HG02970 (cell line): ENCODE measurements around the gene GLCE.
"Not testable (repeated sequence)": the region's sequence is repeated elsewhere in the genome, so short reads cannot be mapped to it uniquely, and the experiment has no call there.

Source experiments
- ATAC-seq: cut with Tn5 transposase; IDR thresholded peaks from one replicate; pipeline ENCODE4 v1.9.1; 2021; ENCODE audit warnings: mild to moderate bottlenecking, moderate library complexity, moderate number of reproducible peaks; ENCODE audit not compliant: unreplicated experiment, low FRiP score

The GLCE gene

DNA sequence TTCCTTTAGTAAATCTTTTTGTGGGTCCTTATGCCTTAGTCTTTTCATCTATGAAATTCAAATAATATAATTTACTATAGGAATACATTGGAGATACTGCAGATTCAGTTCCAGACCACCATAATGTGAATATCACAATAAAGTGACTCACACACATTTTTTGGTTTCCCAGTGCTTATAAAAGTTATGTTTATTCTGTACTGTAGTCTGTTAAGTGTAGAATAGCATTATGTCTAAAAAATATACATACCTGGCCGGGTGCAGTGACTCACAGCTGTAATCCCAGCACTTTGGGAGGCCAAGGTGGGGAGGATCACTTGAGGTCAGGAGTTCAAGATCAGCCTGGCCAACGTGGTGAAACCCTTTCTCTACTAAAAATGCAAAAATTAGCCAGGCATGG, 84.4 kb downstream of the GLCE start:
- ATAC-seq, result no peak

- no peak for ATAC-seq
Measured at GRCh38 chr15:69253156-69253555, 92.7 kb downstream of the GLCE start.

DNA sequence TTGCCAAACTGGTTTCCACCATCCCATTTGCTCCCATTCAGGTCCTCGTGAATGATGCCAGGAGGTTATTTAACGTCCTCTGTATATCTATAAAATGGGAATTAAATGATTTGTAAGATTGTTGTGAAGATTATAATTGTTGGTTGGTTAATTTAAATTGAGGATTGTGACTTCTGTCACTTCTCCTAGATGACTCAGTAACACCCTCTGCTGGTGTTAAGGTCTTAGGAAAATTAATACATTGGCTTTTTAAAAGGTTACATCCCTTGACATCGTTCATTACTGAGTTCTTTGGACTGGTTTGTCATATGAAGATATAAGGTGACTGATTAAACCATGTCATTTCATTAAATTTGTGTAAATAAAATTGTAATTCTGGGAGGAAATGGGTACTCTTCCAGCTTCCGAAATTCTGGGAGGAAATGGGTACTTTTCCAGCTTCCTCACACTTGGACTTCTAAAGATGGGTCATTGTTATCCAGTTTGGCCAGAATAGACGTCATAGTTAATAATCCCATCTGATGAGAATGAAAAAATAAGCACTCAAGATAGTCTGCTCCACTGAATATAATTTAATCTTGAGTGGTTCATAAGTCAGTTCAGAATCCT, 105.0 kb downstream of the GLCE start:
- ATAC-seq, result no peak

DNA sequence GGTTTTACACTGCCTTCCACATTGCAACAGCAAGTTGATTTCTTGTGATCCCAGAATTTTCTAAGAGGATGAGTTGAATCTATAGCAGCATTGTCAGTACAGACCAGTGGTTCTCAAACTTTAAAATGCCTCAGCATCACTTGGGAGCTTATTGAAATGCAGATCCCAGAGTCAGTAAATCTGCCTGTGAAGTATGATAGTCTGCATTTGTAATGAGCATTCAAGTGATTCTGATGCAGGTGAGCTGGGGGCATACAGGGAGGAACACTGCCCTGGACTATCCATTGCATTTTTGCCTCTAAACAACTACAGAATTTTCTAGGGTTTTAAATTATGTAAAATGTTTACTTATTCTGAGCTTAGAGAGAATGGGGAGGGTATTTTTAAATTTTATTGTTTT, 110.8 kb downstream of the GLCE start:
- ATAC-seq, result no peak

- no peak for ATAC-seq
Measured at GRCh38 chr15:69272139-69272538, 111.7 kb downstream of the GLCE start.

DNA sequence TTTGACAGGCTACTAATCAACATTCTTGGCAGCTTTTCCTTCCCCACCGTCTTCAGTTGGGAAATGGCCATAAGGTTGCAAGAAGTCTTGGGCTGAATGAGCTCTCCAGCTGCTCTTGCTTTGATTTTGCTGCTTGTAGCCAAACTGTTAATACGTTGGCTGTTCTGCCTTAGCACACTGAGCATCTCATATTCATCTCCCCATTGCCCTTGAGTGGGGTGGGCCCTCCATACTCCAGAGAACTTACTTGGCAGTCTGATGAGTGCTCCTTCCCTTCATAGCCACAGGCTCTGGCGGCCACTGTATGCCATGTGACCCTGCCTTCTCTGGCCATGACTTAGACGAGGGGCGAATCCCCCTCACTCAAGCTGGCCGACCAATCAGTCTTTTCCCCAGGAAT, 112.5 kb downstream of the GLCE start:
- no peak for ATAC-seq

GRCh38 chr15:69275074-69275670, 114.7 kb downstream of the GLCE start:
- ATAC-seq, result no peak

GRCh38 chr15:69275933-69276560, 115.6 kb downstream of the GLCE start:
- ATAC-seq, result no peak

DNA sequence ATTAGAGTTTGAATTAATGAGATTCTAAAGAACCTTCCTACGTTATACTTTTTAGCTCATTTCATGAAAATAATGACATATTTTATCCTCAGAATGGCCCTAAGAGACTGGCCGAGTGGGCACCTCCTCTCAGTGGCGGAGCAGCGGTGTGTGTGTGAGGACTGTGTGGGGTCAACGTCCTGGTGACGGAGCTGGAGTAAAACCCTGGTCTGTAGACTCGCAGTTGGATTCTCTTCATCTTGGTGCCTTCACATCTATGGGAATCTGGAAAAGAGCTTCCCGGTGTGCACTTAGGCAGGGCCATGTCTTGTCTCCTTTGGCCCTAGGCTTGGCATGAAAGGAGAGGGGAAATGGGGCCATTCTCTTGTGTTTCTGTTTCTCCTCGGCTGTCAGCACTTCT, 116.9 kb downstream of the GLCE start:
- no peak for ATAC-seq

GRCh38 chr15:69279636-69280035, 119.2 kb downstream of the GLCE start:
- ATAC-seq, result no peak

DNA sequence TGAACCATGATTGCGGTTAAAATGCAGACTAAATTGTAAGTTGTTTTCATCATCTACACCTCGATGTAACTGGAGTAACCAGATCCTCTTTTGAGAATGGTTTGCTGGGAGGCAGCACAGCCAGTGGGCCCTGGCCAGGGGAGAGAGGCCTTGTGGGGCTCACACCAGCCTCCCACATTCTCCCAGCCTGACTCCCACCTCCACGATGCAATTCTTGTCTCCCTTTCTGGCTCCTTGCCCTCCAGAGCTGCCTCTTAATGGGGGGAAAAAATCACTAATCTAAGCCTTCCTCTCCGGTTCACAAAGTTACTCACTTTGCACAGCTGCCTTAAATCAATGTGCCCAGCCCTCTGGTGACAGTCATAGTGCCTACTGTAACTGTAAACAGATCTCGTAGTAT, 120.3 kb downstream of the GLCE start:
- ATAC-seq, result no peak

- ATAC-seq, result no peak
Measured at GRCh38 chr15:69282104-69282743, 121.8 kb downstream of the GLCE start.

DNA sequence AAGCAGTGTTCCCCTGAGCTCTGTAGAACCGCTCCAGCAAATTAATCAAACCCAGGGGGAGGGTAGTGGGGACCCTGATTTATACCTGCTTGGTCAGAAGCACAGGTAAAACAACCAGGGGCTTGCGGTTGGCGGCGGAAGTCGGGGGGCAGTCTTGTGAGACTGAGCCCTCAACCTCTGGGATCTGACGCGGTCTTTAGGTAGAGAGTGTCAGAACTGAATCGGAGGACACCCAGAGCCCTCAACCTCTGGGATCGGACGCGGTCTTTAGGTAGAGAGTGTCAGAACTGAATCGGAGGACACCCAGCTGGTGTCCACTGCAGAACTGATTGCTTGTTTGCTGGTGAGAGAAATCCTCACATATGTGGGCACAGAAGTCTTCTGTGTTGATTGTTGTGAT, 125.4 kb downstream of the GLCE start:
- no peak for ATAC-seq

DNA sequence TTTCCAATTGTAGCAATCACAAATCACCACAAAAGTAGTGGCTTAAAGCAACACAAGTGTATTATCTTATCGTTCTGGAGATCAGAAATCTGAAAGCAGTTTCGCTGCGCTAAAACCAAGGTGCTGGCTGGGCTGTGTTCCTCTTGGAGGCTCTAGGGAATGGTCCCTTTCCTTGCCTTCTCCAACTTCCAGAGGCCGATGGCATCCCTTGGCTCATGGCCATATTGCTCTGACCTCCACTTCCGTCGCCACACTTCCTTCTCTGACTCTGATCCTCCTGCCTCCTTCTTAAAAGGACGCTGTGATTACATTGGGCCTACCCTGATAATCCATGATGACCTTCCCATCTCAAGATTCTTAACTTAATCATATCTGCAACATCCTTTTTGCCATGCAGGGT, 127.6 kb downstream of the GLCE start:
- no peak for ATAC-seq

DNA sequence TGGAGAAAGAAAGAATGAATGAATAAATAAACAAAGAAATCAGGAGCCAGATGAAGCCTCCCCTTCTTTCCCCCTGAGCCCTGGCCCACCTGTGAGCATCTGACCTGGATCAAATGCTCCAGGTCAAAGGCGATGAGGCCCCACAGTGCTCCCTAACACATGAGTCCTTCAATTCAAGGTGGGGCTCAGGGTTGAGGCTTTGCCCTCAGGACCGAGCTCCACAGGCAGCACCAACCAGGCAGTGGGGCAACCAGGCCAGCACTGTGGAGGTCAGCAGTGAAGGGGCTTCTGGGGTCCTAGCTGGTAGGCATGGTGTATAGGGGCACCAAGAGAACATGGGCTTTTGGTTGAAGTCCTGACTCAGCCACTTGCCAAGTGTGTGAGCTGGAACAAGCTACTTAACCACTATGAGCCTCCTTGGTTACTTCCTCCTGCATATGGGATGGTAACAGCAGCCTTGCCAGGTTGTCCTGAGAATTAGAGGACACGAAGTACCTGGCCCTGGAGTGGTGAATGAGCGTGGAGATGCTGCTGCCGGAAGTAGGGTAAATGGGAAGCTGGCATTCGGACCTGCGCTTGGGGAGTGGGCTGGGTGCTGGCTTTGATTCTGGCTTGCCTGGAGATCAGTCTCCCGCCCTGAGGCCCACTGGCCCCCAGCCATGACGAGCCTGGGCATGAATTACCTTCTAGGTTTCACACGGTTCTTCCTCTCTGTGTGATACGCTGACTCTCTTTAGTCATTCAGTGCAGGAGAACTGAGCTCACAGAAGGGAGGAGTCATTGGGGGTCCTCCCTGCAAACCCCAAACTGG, 128.3 kb downstream of the GLCE start:
- no peak for ATAC-seq

DNA sequence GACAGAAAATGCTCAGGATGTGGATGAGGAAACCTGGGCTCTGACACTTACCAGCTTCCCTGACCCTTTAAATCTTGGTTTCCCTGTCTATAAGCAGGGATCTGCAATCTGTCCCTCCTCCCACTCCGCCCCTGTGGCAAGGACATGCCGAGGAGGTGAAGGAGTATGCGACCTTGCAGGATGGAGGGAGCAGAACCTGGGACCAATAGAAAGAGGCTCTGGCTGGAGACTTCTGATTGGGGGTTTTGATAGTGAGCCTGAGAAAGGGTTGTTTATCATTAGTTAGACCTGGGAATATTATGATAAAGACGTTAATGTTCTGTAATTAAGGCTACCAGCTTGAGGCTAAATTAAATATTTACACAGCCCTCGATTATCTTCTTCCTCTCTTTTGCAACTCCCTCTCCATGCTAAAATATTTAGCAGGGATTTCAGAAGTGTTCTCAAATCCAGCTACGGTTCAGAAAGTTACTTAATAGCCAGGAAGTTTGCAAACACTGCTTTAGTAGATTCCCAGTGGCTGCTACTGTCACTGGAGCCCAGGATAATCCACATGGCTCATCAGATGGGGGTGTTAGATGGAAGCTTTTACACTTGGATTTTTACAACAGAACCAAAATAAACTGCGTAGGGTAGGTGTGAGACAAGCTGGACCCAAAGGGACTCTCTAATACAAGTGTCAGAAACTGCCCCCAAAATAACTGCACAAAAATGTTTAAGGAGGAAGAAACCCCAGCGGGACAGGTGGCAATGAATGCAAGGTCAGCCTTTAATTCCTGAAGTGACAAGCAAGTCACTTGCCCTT, 129.1 kb downstream of the GLCE start:
- ATAC-seq, result no peak

DNA sequence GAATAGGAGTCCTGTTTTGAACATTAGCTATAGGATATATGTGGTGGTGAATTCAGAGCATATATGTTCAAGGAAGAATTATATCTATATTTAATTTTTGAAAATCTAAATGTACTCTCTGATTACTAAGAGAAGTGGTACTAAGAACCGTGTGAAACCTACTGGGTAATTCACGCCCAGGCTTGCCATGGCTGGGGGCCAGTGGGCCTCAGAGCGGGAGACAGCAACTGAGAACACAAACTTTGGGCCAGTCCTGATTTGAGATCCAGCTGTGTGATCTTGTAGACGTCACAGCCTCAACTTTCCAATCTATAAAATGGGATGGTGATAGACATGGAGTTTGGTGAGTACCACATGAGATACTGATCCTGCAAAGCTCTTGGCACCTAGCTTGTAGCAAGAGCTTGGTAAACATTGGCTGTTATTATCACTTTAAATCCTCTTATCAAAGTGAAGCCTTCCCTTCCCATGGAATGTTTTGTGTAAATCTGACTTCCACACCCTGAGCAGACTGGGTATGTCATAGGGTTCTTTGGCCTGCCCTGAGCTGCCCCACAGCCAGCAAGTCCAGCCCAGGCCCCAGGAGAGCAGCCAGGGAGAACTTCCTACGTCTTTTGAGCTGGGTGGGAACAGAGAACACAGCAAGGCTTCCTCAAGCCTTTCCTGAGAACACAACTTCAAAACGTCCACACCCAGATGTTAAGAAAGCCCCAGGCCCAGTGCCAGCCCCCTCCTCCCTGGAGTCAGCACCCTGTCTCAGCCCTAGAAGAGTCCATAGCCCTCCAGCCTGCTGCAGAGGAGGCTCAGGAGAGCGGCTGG, 130.1 kb downstream of the GLCE start:
- no peak for ATAC-seq

DNA sequence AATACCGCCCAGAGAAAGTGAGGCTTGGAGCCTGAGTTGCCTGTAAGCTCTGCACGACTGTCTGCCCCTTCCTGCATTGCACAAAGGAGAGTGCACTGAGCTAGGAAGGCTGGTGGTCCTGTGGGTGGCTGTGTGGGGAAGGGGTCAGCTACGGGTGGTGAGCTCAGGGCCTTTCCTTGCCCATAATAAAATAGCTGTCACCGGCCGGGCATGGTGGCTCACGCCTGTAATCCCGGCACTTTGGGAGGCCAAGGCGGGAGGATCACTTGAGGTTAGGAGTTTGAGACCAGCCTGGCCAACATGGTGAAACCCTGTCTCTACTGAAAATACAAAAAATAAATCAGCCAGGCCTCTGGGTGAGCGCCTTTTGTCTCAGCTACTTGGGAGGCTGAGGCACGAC, 131.2 kb downstream of the GLCE start:
- ATAC-seq, result not testable (repeated sequence)

DNA sequence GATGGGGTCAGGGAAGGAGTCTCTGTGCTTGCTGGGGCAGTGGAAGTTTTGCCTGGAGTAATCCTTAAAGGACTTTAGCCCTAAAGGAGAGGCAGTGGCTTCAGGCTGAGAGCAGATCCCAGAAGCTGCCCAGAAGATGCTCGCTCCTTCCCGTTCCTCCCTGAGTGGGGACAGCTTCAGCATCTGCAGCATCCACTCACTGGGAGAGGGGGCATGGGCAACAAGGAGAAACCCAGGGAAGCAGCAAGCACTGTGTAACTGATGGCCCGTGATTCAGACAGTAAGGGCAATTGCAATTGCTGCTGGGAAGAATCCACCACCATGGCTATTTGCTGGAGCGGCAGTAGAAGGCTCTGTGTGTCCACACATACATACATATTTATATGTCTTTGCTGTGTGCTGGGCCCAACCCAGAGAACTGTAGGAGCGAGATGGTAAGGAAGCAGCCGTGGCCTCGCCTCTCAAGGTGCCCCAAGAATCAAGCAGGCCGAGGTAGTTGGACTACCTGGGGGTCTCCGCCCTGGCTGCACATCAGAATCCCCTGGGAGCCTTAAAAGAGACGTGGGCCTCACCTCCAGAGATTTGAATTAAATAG, 132.5 kb downstream of the GLCE start:
- ATAC-seq, result no peak
